Measurements from ENCODE around the gene MMP24. TPM values are rescaled to one million over a fixed set of nuclear protein-coding genes. Genes with fewer than 3 reads are reported as not detected.

The MMP24 gene
- total and polyA plus RNA-seq, 2 of the 13 experiments (the other 11 are each of a cell fraction or from before 2014, with no cell fraction given), result 0.29 to 0.35 TPM

DNA sequence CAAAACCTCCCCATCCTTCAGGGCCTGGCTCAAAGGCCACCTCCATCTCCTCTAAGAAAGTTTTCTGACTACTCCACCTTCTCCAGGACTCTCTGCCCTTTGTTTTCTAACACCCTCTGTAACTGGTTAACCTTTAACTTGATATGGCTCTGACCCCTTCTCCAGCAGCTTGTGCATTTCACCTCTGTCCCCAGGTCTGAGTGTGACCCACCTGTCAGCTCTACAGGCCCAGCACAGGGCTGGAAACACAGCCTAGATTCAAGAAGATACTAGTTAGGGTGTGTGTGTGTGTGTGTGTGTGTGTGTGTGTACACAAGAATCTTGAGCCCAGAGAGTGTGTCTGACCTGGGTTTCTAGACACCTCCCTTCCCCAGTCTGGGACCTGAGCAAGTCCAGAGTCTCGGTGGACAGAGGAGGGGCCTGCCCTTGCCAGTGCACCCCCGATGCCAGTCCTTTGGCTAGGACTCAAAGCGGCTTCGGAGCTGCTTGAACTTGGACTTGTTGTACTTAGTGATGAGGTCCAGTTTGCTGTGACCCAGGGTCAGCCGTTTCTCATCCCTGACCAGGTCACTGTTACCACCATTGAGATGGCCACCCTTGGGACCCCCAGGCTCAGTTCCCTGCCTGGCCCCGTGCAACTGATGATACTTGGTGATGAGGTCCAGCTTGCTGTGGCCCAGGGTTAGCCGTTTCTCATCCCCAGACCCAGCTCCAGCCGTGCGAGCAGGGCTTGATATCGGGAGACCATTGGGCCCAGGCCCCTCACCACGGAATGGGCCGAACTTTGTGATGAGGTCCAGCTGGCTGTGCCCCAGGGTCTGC is 59.8 kb downstream of the MMP24 start (continued):
- TF ChIP-seq, protein P1, sequence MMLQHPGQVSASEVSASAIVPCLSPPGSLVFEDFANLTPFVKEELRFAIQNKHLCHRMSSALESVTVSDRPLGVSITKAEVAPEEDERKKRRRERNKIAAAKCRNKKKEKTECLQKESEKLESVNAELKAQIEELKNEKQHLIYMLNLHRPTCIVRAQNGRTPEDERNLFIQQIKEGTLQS (CRISPR knock-in tag; IDR thresholded peaks at IDR 0.05), result no peak
- TF ChIP-seq, protein P2, sequence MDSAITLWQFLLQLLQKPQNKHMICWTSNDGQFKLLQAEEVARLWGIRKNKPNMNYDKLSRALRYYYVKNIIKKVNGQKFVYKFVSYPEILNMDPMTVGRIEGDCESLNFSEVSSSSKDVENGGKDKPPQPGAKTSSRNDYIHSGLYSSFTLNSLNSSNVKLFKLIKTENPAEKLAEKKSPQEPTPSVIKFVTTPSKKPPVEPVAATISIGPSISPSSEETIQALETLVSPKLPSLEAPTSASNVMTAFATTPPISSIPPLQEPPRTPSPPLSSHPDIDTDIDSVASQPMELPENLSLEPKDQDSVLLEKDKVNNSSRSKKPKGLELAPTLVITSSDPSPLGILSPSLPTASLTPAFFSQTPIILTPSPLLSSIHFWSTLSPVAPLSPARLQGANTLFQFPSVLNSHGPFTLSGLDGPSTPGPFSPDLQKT (CRISPR knock-in tag; IDR thresholded peaks at IDR 0.05; ENCODE audit: borderline replicate concordance), result no peak
- TF ChIP-seq ZNF501 (CRISPR knock-in tag; IDR thresholded peaks at IDR 0.05) (peak; percentile 71; the same call in 1 of the 2 replicates), PLRG1 (conservative IDR thresholded peaks at IDR 0.05) (no peak), ZNF10 (CRISPR knock-in tag; IDR thresholded peaks at IDR 0.05; ENCODE audit: borderline replicate concordance, low read depth) (no peak), NR2F2 (IDR thresholded peaks at IDR 0.05; ENCODE audit: borderline replicate concordance, low read depth) (0 out of 2 replicates have a peak, but pooled peaks have one; percentile 52), ZNF572 (CRISPR knock-in tag; IDR thresholded peaks at IDR 0.05) (peak; percentile 84), SMAD9 (CRISPR knock-in tag; IDR thresholded peaks at IDR 0.05) (no peak), MEIS2 (CRISPR knock-in tag; IDR thresholded peaks at IDR 0.05) (peak; percentile 59; the same call in 1 of the 2 replicates), ZNF431 (CRISPR knock-in tag; IDR thresholded peaks at IDR 0.05; ENCODE audit: borderline replicate concordance, low read depth) (peak; percentile 70; the same call in 1 of the 2 replicates), ZNF333 (CRISPR knock-in tag; IDR thresholded peaks at IDR 0.05; ENCODE audit: borderline replicate concordance) (no peak), MIER3 (CRISPR knock-in tag; IDR thresholded peaks at IDR 0.05; ENCODE audit: borderline replicate concordance) (no peak; the same call in 1 of the 2 replicates), SMC3 (IDR thresholded peaks at IDR 0.05; ENCODE audit: low read length) (peak; percentile 31; the same call in 1 of the 2 replicates)
- TF ChIP-seq, protein P3, sequence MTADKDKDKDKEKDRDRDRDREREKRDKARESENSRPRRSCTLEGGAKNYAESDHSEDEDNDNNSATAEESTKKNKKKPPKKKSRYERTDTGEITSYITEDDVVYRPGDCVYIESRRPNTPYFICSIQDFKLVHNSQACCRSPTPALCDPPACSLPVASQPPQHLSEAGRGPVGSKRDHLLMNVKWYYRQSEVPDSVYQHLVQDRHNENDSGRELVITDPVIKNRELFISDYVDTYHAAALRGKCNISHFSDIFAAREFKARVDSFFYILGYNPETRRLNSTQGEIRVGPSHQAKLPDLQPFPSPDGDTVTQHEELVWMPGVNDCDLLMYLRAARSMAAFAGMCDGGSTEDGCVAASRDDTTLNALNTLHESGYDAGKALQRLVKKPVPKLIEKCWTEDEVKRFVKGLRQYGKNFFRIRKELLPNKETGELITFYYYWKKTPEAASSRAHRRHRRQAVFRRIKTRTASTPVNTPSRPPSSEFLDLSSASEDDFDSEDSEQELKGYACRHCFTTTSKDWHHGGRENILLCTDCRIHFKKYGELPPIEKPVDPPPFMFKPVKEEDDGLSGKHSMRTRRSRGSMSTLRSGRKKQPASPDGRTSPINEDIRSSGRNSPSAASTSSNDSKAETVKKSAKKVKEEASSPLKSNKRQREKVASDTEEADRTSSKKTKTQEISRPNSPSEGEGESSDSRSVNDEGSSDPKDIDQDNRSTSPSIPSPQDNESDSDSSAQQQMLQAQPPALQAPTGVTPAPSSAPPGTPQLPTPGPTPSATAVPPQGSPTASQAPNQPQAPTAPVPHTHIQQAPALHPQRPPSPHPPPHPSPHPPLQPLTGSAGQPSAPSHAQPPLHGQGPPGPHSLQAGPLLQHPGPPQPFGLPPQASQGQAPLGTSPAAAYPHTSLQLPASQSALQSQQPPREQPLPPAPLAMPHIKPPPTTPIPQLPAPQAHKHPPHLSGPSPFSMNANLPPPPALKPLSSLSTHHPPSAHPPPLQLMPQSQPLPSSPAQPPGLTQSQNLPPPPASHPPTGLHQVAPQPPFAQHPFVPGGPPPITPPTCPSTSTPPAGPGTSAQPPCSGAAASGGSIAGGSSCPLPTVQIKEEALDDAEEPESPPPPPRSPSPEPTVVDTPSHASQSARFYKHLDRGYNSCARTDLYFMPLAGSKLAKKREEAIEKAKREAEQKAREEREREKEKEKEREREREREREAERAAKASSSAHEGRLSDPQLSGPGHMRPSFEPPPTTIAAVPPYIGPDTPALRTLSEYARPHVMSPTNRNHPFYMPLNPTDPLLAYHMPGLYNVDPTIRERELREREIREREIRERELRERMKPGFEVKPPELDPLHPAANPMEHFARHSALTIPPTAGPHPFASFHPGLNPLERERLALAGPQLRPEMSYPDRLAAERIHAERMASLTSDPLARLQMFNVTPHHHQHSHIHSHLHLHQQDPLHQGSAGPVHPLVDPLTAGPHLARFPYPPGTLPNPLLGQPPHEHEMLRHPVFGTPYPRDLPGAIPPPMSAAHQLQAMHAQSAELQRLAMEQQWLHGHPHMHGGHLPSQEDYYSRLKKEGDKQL (CRISPR knock-in tag; IDR thresholded peaks at IDR 0.05; ENCODE audit: low read depth), result no peak
- TF ChIP-seq, protein P4, sequence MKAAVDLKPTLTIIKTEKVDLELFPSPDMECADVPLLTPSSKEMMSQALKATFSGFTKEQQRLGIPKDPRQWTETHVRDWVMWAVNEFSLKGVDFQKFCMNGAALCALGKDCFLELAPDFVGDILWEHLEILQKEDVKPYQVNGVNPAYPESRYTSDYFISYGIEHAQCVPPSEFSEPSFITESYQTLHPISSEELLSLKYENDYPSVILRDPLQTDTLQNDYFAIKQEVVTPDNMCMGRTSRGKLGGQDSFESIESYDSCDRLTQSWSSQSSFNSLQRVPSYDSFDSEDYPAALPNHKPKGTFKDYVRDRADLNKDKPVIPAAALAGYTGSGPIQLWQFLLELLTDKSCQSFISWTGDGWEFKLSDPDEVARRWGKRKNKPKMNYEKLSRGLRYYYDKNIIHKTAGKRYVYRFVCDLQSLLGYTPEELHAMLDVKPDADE (CRISPR knock-in tag; IDR thresholded peaks at IDR 0.05), result no peak
- TF ChIP-seq, protein P5, sequence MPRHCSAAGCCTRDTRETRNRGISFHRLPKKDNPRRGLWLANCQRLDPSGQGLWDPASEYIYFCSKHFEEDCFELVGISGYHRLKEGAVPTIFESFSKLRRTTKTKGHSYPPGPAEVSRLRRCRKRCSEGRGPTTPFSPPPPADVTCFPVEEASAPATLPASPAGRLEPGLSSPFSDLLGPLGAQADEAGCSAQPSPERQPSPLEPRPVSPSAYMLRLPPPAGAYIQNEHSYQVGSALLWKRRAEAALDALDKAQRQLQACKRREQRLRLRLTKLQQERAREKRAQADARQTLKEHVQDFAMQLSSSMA (CRISPR knock-in tag; IDR thresholded peaks at IDR 0.05), result peak; percentile 42; the same call in 1 of the 2 replicates
- TF ChIP-seq, protein P6, sequence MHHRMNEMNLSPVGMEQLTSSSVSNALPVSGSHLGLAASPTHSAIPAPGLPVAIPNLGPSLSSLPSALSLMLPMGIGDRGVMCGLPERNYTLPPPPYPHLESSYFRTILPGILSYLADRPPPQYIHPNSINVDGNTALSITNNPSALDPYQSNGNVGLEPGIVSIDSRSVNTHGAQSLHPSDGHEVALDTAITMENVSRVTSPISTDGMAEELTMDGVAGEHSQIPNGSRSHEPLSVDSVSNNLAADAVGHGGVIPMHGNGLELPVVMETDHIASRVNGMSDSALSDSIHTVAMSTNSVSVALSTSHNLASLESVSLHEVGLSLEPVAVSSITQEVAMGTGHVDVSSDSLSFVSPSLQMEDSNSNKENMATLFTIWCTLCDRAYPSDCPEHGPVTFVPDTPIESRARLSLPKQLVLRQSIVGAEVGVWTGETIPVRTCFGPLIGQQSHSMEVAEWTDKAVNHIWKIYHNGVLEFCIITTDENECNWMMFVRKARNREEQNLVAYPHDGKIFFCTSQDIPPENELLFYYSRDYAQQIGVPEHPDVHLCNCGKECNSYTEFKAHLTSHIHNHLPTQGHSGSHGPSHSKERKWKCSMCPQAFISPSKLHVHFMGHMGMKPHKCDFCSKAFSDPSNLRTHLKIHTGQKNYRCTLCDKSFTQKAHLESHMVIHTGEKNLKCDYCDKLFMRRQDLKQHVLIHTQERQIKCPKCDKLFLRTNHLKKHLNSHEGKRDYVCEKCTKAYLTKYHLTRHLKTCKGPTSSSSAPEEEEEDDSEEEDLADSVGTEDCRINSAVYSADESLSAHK (CRISPR knock-in tag; IDR thresholded peaks at IDR 0.05; ENCODE audit: borderline replicate concordance), result no peak

Data from HepG2 (cell line).